Measurements from ENCODE around the gene ADAM33. TPM values are rescaled to one million over a fixed set of nuclear protein-coding genes. Genes with fewer than 3 reads are reported as not detected.

Gene ADAM33
- total RNA-seq, 1 donor from 2014 or later: 7.0 TPM

GRCh38 chr20:3694864-3695263 lies 13.1 kb upstream of the ADAM33 start:
- Histone ChIP-seq H3K4me2 (no peak overlapping the region), H3F3A (ENCODE audit: low read depth) (no peaks in the 10 kb centered on the region), H3K9ac (no peak overlapping the region), H3K4me1 (no peaks in the 10 kb centered on the region), H3K27ac (no peak overlapping the region), H2AFZ (replicated peaks) (no peak overlapping the region), H3K27me3 (no peaks in the 10 kb centered on the region), H3K4me3 (no peak overlapping the region), H4K20me1 (ENCODE audit: low read depth) (no peaks in the 10 kb centered on the region), H3K36me3 (no peaks in the 10 kb centered on the region), H3K9me3 (ENCODE audit: low read depth) (no peaks in the 10 kb centered on the region), H3K79me2 (ENCODE audit: low read depth) (no peaks in the 10 kb centered on the region)
- no peak for DNase-seq (ENCODE audit: low spot score)
- Mint-ChIP-seq H3K27ac (no peak overlapping the region), H3K36me3 (no peaks in the 10 kb centered on the region), H3K4me1 (peaks cover 2% of the 10 kb centered on the region), H3K9me3 (peaks cover 3% of the 10 kb centered on the region), H3K4me3 (no peak overlapping the region), H3K27me3 (ENCODE audit: insufficient read depth, low read depth) (peaks cover 15% of the 10 kb centered on the region)
- no peak for TF ChIP-seq EZH2 (IDR thresholded peaks at IDR 0.05)
- no peak for TF ChIP-seq CTCF (IDR thresholded peaks at IDR 0.05)
- TF ChIP-seq EZH2phosphoT487 (IDR thresholded peaks at IDR 0.05): no peak

GRCh38 chr20:3693376-3693775 lies 11.6 kb upstream of the ADAM33 start:
- no peaks in the 10 kb centered on the region for H3K4me1 ChIP-seq
- DNase-seq (ENCODE audit: low spot score): no peak
- Mint-ChIP-seq H3K27me3 (ENCODE audit: insufficient read depth, low read depth) (peaks cover 15% of the 10 kb centered on the region), H3K9me3 (peaks cover 3% of the 10 kb centered on the region), H3K36me3 (no peaks in the 10 kb centered on the region), H3K27ac (no peak overlapping the region), H3K4me1 (peaks cover 2% of the 10 kb centered on the region), H3K4me3 (no peak overlapping the region)
- H3K79me2 ChIP-seq (ENCODE audit: low read depth): no peaks in the 10 kb centered on the region
- no peak overlapping the region for H3K9ac ChIP-seq
- H3K36me3 ChIP-seq: no peaks in the 10 kb centered on the region
- no peak overlapping the region for H3K27ac ChIP-seq
- H2AFZ ChIP-seq (replicated peaks): no peak overlapping the region
- no peaks in the 10 kb centered on the region for H4K20me1 ChIP-seq (ENCODE audit: low read depth)
- H3F3A ChIP-seq (ENCODE audit: low read depth): no peaks in the 10 kb centered on the region
- no peak overlapping the region for H3K4me3 ChIP-seq
- no peaks in the 10 kb centered on the region for H3K9me3 ChIP-seq (ENCODE audit: low read depth)
- H3K27me3 ChIP-seq: no peaks in the 10 kb centered on the region
- TF ChIP-seq CTCF (IDR thresholded peaks at IDR 0.05) (no peak), EZH2 (IDR thresholded peaks at IDR 0.05) (no peak), EZH2phosphoT487 (IDR thresholded peaks at IDR 0.05) (no peak)
- no peak overlapping the region for H3K4me2 ChIP-seq

- no peak overlapping the region for H3K4me2 ChIP-seq
- Mint-ChIP-seq H3K9me3 (peaks cover 3% of the 10 kb centered on the region), H3K4me3 (no peak overlapping the region), H3K27ac (no peak overlapping the region), H3K4me1 (peaks cover 2% of the 10 kb centered on the region), H3K36me3 (no peaks in the 10 kb centered on the region), H3K27me3 (ENCODE audit: insufficient read depth, low read depth) (peaks cover 16% of the 10 kb centered on the region)
- no peaks in the 10 kb centered on the region for H3K27me3 ChIP-seq
- no peaks in the 10 kb centered on the region for H3K36me3 ChIP-seq
- no peak overlapping the region for H3K9ac ChIP-seq
- no peaks in the 10 kb centered on the region for H3K9me3 ChIP-seq (ENCODE audit: low read depth)
- no peaks in the 10 kb centered on the region for H4K20me1 ChIP-seq (ENCODE audit: low read depth)
- H3F3A ChIP-seq (ENCODE audit: low read depth): no peaks in the 10 kb centered on the region
- no peak for DNase-seq (ENCODE audit: low spot score)
- no peaks in the 10 kb centered on the region for H3K79me2 ChIP-seq (ENCODE audit: low read depth)
- H3K4me3 ChIP-seq: no peak overlapping the region
- no peak overlapping the region for H3K27ac ChIP-seq
- no peaks in the 10 kb centered on the region for H3K4me1 ChIP-seq
- TF ChIP-seq CTCF (IDR thresholded peaks at IDR 0.05) (no peak), EZH2 (IDR thresholded peaks at IDR 0.05) (no peak), EZH2phosphoT487 (IDR thresholded peaks at IDR 0.05) (no peak)
- H2AFZ ChIP-seq (replicated peaks): no peak overlapping the region
Measured at GRCh38 chr20:3692706-3693294, 11.0 kb upstream of the ADAM33 start.
